NCI-H146 treated with DMSO at 0.1 percent for 48 hours (cell line): Measurements from ENCODE around the gene NXPE3.

Experiments used
- DNase-seq: peaks from one replicate; lab custom pipeline; 2025; ENCODE audit not compliant: unreplicated experiment; lab: John Stamatoyannopoulos, UW

The NXPE3 gene

DNA sequence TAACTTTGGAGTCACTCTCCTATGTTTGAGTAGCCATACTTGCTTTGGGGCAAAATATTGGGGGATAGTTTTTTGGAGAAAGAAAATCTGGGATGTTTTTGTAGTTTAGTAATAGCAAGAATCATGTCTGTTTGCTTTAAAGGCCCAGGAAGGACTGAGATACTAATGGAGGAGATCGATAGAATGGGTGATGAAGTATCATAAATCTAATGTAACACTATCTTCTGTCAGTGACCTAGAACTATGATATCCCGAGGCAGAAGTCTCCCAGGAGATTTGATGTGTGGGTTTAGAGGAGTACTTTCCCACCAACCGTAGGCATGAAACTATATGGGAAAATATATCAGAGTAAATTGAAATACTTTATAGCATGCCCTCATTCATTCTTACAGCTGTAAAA is 49.3 kb downstream of the NXPE3 start:
- no peak for DNase-seq

DNA sequence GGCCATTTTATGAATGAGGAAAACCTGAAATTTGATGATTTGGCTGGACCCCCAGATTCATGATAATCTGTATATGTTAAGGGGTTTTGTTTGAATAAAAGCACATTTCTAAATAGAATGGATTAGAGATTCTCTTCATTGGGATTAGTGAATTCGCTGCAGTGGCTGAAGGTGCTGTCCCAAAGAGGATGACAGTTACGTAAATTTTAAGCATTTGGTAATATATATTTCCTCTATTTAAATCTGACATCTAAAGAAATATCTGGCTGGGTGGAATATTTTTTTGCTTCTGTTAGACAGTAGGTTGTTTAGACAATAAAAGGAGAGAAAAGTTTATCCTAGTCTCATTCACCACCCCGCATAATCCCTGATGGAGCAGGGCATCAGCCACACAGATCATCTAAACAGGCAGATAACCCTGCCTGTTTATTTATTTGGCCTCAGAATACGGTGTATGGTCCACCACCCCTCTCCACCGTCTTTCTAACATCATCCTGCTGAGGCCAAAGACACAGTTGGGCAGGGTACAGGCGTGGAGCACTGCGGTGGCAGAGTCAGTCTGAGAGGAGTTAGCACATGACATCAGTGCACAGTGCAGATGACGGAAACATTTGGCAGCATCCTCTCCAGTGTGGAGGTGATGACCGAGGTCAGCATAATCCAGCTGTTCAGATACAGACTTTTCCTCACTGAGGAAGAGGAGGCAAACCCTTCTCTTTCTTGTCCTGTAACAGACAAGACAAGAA is 49.9 kb downstream of the NXPE3 start:
- no peak for DNase-seq

DNA sequence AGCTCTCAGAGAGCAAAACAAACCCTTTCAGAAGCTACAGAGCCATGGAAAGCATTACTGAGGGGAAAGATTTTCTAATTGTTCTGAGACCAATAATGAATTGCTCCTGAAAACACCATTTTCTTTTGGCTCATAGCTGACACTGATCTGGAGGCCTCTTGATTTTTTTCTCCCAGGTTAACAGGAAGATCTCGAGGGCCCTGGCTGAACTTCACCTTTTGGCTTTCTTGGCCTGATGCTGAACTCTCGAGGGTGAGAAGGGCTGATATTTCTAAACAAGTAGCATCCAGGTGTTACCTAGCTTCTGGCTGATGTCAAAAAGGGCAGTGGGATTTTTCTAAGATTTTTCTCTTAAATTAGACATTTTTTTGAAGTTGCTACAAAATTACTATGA is 50.4 kb downstream of the NXPE3 start:
- DNase-seq, result no peak

DNA sequence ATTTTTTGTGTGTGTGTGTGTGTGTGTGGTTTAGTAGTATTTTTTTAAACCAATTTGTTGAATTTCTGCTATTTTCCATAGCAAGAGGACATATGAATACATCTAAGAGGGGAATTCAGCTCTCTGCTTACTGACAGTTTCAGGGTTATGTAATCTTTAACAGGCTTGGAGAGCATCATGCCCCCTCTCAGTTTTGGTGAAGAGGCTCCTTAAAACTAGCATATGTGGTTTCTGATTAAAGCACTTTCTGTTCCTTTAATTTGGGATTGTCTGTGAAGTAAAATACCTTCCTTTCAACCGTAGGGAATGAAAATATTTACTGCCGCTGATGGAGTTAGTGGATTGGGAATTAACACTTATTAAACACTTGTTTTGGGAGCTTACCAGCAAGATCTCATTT is 50.9 kb downstream of the NXPE3 start:
- DNase-seq, result no peak

DNA sequence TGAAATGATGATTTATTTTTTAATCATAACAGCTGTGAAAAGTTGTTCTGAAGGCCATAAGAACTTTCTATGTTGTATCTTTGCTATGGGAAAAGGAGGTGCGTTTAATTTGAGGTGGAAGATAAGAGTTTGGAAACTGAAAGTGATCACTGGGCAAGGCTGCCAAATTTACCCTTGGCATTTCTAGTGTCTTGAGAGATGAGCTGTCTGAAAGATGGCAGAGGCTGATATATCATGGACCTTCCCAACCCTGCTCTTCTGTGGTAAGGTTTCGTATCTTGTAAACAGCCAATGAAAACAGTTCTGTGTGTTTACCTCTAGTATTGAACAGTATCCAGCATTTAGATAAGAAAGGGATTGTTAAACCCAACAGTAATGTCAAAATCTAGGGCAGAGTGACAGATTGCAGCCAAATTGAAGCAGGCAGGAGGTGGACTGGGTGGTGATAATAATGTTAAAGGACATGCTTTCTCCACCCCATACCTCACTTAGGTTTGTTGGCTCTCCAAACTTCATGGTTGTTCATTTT is 54.5 kb downstream of the NXPE3 start:
- DNase-seq, result no peak

DNA sequence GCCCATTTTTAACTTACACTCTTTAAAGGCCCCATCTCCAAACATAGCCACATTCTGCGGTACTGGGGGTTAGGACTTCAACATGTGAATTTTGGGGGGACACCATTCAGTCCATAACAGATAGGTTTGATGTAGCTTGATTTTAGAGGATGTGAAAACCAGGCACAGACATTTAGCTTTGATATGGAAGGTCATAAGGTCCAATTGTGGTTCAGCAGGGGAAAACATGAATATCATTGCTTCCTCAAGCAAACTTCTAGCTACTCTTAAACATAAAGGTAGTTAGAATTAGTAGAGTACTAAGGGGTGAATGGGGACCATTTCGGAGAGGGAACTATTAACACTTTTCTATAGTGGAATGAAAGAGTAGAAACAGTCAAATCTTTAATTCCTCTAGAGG is 56.7 kb downstream of the NXPE3 start:
- DNase-seq, result no peak

DNA sequence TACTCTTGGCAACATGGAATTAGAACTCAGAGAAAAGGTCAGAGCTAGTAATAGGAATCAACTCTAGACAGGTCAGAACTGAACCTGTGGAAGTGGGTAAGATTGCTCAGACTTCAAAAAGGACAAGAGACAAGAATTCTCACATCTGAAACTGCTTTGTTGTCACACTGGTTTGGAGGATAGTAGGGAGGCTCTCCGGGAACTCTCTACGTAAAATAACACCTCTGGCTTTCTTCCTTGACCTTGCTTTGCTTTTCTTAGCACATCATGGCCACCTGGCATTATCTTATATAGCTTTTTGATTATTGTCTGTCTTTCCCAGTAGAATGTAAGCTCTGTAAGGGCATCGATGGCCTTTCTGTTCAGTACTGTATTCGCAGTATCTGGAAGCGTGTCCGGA is 57.1 kb downstream of the NXPE3 start:
- no peak for DNase-seq

DNA sequence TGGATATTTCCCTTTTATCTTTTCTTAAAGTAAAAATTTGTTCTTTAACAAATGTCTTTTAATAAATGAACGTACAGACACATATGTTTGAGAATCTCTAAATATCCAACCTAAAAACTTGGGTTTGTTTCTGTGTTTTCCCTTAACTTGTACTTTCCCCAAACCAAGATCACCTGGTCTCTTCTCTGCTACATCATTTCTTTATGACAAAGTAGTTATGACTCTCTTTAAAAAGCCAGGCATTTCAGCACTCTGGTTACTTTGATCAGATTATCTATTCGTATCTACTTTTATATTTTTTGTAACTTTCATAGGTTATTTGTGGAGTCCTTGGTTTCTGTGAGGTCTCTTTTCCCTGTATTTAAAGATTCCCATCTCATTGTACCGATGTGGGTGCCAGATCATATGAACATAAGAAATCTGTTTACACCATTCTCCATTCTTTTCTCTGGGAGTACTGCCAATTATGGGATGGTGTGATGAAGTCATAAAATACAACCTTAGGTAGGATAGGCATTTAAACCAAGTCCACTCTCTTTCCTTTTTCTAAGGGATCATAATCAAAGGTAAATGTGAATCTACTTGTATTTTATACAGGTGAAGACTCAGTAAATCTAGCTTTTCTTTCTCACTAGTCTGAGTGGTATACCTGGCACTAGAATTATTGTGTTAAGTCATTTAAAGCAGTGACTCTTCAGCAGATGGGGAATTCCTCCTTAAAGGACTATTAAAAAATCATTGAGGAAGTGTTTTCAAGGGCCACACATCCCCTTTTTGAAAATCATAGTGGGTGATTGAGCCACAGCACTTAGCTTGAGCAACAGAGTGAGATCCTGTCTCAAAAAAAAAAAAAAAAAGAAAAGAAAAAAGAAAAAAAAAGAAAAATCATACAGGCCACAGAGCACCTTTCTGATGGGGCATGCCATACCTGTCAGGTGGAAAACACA is 57.9 kb downstream of the NXPE3 start:
- no peak for DNase-seq

DNA sequence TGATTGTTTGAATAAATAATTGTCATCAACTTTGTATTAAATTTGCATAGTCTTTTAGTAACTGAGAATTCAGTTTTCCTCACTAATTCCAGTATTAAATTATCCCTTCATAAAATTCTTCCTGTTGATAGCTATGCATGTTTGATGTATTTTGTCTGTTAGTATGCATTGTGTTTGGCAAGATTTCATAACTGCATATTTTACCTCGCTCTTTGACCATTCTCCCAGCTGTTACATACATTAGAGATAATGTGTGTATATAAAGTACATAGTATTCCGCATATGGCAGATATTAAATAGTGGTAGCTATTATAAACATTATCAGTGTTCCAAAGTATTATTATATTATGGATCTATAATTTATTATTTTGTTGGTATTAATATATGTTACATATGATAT is 59.7 kb downstream of the NXPE3 start:
- no peak for DNase-seq

DNA sequence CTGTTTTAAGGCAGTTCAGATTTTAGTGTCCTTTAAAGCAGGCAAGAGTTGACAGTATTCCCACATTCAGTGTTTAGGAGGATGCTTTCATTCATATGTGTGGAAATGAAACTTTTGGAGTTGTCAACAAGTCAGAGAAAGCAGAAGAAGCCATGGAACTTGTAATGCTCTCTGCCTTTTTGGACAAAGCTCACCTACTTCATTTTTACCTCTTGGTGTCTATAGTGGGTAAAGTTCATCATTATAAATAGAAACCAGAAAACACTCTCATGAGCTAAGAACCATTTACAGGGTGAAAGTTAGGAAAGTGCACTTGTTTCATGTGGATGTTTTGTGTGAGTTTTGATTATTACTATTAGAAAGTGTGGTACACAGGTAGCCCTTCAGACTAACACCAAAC is 61.1 kb downstream of the NXPE3 start:
- DNase-seq, result no peak

DNA sequence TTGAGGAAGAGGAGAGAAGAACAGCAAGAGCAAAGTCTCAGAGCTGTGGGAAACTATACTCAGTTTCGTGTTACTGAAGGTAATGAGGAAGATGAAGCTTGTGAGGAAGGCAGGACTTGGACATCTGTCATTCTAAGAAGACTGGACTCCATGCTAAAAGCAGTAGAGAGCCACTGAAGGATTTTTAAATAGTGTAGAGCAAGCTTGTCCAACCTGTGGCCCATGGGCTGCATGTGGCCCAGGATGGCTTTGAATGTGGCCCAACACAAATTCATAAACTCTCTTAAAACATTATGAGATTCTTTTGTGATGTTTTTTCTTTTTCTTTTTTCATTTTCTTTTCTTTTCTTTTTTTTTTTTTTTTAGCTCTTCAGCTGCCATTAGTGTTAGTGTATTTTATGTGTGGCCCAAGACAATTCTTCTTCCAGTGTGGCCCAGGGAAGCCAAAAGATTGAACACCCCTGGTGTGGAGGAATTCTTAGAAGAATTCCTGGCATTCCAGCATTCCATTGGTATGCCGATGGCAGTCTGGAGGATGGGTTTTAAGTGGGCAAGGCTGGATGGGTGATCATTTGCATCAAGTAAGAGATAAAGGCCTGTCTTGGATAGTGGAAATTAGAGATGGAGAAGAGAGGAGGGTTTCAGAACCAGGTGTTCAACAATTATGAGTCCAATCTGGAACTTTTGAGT is 63.4 kb downstream of the NXPE3 start:
- DNase-seq, result no peak

DNA sequence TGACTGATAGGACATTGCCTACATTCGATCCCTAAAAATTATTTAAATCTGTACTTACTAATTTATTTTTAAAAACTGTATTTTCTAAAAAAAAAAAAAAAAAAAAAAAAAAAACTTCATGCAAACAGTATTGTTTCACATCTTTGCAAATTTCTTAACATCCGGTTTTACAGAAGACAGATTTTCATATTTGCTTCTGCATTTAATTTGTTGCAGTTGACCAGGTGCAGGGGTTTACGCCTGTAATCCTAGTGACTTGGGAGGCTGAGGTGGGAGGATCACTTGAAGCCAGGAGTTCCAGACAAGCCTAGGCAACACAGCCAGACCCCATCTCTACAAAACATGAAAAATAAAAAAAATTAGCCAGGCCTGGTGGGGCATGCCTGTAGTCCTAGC is 63.9 kb downstream of the NXPE3 start:
- DNase-seq, result no peak

DNA sequence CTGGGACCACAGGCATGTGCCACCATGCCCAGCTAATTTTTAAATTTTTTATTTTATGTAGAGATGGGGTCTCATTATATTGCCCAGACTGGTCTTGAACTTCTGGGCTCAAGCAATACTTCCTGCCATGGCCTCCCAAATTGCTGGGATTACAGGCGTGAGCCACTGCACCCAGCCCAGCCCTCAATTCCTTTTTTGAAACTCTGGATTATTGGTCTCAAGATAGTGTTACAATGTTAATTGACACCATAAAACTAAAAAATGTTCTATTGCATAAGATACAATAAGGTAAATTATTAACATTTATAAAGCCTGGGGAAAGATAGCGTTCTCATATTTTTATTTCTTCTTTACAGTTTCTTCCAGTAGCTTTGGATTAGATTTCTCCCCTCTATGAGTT is 66.4 kb downstream of the NXPE3 start:
- no peak for DNase-seq

DNA sequence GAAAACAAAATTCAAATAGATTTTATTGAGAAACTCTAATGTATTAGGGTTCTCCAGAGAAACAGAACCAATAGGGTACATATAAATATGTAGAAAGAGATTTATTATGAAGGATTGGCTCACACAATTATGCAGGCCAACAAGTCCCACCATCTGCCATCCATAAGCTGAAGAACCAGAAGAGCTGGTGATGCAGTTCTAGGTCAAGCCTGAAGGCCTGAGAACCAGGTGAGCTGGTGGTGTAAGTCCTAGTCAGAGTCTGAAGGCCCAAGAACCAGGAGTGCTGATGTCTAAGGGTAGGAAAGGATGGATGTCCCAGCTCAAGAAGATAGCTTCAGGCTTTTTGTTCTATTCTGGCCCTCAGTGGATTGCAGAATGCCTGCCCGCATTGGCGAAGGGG is 67.7 kb downstream of the NXPE3 start:
- no peak for DNase-seq

DNA sequence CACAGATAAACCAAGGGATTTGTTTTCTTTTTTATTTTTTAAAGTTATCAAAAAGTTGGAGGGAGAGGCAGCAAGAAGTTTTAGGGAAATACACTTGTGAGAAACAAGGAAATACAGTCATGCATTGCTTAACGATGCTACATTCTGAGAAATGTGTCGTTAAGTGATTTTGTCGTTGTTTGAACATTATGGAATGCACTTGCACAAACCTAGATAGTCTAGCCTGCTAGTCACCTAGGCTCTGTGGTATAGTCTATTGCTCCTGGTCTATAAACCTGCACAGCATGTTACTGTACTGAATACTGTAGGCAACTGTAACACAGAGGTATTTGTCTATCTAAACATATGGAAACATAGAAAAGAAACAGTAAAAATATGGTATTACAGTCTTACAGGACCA is 68.3 kb downstream of the NXPE3 start:
- DNase-seq, result no peak

DNA sequence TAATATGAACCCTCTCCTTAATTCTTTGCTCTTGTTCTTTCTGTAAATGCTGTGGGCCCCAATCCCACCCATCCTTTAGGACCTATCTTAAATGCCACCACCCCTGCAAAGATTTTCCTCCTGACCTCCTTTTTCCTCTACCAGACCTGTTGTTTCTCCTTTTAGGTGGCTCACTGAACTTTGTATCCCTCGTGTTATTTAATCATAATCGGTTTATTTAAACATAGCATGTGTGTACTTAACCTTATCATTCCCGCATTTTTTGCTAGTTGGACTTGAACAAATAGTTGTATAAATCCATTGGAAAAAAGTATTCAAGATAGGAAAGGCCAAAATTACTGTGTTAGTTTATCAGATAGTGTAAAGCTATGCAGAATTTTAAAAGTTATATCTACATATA is 69.3 kb downstream of the NXPE3 start:
- no peak for DNase-seq

DNA sequence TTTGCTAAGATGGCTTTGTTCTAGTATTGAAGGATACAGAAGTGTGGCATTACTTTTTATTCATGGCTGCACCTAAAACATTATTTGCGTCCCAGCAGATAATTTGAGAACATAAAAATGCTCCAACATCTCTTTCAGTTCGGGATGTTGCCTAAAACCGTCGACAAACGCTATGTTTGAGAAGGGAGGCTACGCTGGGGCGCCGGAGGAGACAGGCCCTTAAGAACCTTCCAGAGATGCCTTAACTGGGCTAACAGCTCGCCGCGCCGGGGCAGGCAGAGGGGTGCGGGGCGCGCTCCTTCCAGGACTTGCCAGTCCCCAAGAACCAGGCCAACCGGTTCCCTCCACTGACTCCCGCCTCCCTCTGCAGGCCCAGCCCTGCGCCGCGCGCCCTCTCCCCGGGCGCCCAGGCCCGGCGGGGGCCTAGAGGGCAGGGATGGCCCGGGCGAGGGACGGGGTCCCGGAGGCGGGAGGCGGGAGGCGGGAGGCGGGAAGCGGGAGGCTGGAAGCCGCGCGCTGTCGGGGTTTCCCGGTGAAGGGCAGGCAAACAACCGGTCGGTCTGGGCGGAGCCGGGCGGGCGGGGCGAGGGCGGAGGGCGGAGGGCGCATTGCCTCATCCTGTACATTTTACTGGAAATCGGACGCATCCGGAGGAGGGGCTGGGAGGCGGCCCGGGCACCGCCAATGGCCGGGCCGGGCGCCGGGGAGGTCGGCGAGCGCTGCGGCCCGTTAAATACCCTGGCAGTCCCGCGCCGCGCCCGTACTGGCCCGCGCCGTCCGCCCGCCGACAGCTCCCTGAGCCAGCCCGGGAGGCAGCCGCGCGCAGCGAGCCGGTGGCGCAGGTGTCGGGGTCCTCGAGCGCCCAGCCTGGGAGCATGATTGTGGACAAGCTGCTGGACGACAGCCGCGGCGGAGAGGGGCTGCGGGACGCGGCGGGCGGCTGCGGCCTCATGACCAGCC is 70.0 kb downstream of the NXPE3 start, which contains the start of gene NFKBIZ:
TSS of gene NFKBIZ (plus strand) at position 761 of the 960 bp plus-strand sequence. CDS start at position 876, 115 bp downstream.
- peak; percentile 75 for DNase-seq

DNA sequence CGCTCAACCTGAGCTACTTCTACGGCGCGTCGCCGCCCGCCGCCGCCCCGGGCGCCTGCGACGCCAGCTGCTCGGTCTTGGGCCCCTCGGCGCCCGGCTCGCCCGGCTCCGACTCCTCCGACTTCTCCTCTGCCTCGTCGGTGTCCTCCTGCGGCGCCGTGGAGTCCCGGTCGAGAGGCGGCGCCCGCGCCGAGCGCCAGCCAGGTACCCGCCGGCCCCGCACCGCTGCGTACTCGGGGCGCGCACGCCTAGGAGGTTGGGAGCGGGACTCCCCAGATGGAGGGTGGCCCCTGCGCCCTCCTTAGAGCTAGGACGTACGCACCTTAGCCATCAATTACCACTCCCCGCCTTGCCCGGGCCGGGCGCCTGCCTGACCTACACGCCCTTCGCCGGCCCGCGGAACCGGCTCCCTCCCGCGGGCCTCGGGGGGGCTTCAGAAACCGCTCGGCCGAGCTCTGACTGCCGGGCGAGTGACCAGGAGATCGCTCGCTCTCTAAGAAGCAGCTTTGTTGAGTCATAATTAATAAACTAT is 70.8 kb downstream of the NXPE3 start:
- DNase-seq, result no peak

DNA sequence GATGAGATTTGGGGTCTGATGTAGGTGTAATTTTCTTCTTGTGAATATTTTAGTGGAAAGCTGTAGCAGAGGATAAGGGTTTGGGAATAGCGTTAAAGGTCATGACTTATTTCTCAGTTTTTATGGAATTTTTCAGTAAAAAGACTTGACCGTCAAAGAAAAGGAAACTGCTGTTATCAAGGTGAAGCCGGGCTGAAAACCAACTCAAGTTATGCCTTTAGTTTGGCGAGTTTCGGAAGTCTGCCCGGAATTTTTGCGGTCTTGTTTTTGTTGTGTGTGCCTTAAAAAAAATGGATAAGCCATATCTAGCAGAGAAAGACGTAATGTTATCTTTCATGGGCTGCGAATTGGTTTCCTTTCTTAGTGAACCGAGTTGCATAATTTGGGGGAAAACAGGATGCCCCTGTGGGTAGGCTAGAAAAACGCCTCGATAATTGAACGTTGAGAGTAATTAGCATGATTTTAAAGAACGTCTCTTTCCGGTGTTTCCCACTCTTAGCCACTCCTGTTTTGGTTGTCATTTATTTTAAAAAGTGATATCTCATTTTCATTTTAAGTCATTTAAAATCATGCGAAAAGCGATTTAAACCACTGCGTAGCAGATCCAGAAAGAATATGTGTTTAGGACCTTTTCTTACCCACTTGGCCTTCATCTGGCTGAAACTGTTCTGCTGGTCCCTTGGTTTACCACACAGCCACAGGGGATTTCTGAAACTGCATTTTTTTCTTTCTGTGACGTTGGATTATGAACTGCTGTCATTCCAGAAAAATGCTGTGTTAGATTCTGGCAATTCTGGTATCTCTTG is 71.4 kb downstream of the NXPE3 start:
- no peak for DNase-seq
